K562 (cell line): ENCODE results near the gene PPP1R14B. TPM values are rescaled to one million over a fixed set of nuclear protein-coding genes. Genes with fewer than 3 reads are reported as not detected.
A peak's percentile ranks its signal among the peaks of the same experiment; 100 is the strongest.

Experiments
- ATF6 ChIP-seq: sonication (generic); formaldehyde crosslinking; IDR thresholded peaks from 2 replicates; pipeline ENCODE4 v1.4.0; 2020; ENCODE audit warnings: mild to moderate bottlenecking, missing genetic modification reagents
- CHD7 ChIP-seq: fragments of 200-600 bp; sonication (generic); IDR thresholded peaks from one replicate; pipeline ENCODE4 v1.6.1; 2012; ENCODE audit warnings: mild to moderate bottlenecking, low read depth, low read length, inconsistent platforms
- KDM1A ChIP-seq, 2 experiments: fragments of 450-650 bp; IDR thresholded peaks; 2 replicates each; pipeline ENCODE4 v1.6.1; 2016; ENCODE audit warnings: mild to moderate bottlenecking in 2 of 2
- NCOA6 ChIP-seq: fragments of 450-650 bp; IDR thresholded peaks from 2 replicates; pipeline ENCODE4 v1.6.1; 2017; ENCODE audit warnings: mild to moderate bottlenecking
- PTBP1 ChIP-seq: fragments of 200-400 bp; formaldehyde crosslinking; IDR thresholded peaks from 2 replicates; pipeline ENCODE4 v1.6.1; 2017; ENCODE audit warnings: low read depth, low read length
- polyA plus RNA-seq, 8 experiments: library from polyadenylated mRNA; depleted of rRNA in 4 of 8; stranded (reverse) in 5 of 8; unstranded in 3 of 8; fragments of >200 nt; fragmentation: Nextera tagmentation in 2 of 8; fragmentation: Illumina TruSeq in 1 of 8; extraction: Ambion mirVana in 2 of 8; extraction: Trizol in 1 of 8; gene quantifications; 2 replicates each; pipeline versions ENCODE4 v1.2.1 to v1.2.3, GENCODE V29; 2011 to 2014; ENCODE audit warnings: inconsistent platforms in 1 of 8, missing spikeins in 1 of 8
- total RNA-seq, 7 experiments: library from RNA; depleted of rRNA in 6 of 7; stranded (reverse); fragments of >200 nt in 6 of 7; fragmentation: Illumina TruSeq in 2 of 7; extraction: Trizol in 2 of 7; gene quantifications; 2 replicates each; pipeline versions ENCODE4 v1.2.1 to v1.2.3, GENCODE V29; 2011 to 2021; ENCODE audit warnings: low replicate concordance in 1 of 7
- TF ChIP-seq, protein P1 (sequence below): fragments of 250-450 bp; sonication (Bioruptor Pico); IDR thresholded peaks from 2 replicates; pipeline ENCODE4 v1.4.0; 2020

PPP1R14B gene
- total and polyA plus RNA-seq, 9 of the 15 experiments (the other 6 are each of a cell fraction or from before 2014, with no cell fraction given), result 7.7 to 566 (median 212) TPM

DNA sequence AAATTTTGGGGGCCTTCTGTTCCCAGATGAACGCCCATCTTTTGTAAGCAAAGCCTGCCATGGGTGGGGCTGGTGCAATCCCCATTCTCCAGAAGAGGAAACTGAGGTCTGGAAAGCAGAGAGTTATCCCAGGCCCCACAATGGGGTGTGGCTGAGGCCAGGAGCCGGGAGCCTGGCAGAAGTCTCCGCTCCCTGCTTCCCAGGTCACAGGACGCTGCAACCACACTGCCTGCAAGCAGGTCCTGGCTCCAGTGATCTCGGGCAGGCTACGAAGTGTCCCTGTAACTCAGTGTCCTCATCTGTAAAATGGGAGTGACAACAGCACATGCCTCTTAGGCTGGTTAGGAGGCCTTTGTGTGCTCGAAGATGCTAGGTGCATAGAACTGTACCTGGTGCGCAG, 6.3 kb upstream of the PPP1R14B start (continued):
- TF ChIP-seq CHD7 (no peak), PTBP1 (no peak), ATF6 (no peak), NCOA6 (no peak), KDM1A (IDR thresholded peaks at IDR 0.05) (peak; percentile 20 to 23; a peak in 1 of 4 replicates)
- TF ChIP-seq, protein P1, sequence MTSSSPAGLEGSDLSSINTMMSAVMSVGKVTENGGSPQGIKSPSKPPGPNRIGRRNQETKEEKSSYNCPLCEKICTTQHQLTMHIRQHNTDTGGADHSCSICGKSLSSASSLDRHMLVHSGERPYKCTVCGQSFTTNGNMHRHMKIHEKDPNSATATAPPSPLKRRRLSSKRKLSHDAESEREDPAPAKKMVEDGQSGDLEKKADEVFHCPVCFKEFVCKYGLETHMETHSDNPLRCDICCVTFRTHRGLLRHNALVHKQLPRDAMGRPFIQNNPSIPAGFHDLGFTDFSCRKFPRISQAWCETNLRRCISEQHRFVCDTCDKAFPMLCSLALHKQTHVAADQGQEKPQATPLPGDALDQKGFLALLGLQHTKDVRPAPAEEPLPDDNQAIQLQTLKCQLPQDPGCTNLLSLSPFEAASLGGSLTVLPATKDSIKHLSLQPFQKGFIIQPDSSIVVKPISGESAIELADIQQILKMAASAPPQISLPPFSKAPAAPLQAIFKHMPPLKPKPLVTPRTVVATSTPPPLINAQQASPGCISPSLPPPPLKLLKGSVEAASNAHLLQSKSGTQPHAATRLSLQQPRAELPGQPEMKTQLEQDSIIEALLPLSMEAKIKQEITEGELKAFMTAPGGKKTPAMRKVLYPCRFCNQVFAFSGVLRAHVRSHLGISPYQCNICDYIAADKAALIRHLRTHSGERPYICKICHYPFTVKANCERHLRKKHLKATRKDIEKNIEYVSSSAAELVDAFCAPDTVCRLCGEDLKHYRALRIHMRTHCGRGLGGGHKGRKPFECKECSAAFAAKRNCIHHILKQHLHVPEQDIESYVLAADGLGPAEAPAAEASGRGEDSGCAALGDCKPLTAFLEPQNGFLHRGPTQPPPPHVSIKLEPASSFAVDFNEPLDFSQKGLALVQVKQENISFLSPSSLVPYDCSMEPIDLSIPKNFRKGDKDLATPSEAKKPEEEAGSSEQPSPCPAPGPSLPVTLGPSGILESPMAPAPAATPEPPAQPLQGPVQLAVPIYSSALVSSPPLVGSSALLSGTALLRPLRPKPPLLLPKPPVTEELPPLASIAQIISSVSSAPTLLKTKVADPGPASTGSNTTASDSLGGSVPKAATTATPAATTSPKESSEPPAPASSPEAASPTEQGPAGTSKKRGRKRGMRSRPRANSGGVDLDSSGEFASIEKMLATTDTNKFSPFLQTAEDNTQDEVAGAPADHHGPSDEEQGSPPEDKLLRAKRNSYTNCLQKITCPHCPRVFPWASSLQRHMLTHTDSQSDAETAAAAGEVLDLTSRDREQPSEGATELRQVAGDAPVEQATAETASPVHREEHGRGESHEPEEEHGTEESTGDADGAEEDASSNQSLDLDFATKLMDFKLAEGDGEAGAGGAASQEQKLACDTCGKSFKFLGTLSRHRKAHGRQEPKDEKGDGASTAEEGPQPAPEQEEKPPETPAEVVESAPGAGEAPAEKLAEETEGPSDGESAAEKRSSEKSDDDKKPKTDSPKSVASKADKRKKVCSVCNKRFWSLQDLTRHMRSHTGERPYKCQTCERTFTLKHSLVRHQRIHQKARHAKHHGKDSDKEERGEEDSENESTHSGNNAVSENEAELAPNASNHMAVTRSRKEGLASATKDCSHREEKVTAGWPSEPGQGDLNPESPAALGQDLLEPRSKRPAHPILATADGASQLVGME (CRISPR knock-in tag), result no peak
